Fibroblast of mammary gland (primary cell): ENCODE results near the gene FBXL16.
A peak's percentile ranks its signal among the peaks of the same experiment; 100 is the strongest.

Experiments
- DNase-seq: peaks from one replicate; pipeline ENCODE4 v3.0.0-alpha.2; 2010; ENCODE audit warnings: low read depth
- H3K4me3 ChIP-seq: 2 replicates; pipeline ENCODE4 v1.5.1; 2011; ENCODE audit warnings: low read depth, mild to moderate bottlenecking, low read length, moderate library complexity; ENCODE audit not compliant: control insufficient read depth
- CTCF ChIP-seq: conservative IDR thresholded peaks from 2 replicates; pipeline ENCODE4 v1.5.1; 2011; ENCODE audit warnings: low read depth, low read length, inconsistent platforms; ENCODE audit not compliant: control insufficient read depth, insufficient read depth

Gene FBXL16

GRCh38 chr16:721765-722540 lies 16.4 kb upstream of the FBXL16 start:
- TF ChIP-seq CTCF: no peak
- no peak for DNase-seq
- H3K4me3 ChIP-seq: peak overlapping the region; percentile 28

GRCh38 chr16:720990-721764 lies 15.6 kb upstream of the FBXL16 start, which contains the start of gene ANTKMT:
Gene ANTKMT, plus strand, starts transcription at chr16:721146. Its CDS starts 129 bp downstream, at chr16:721275.
- peak within 1 kb of the TSS; percentile 58 for H3K4me3 ChIP-seq
- peak; percentile 58 for DNase-seq
- TF ChIP-seq CTCF: no peak

- DNase-seq: peak; percentile 69
- TF ChIP-seq CTCF: peak; percentile 9
Measured at GRCh38 chr16:720447-720989, 14.9 kb upstream of the FBXL16 start.

GRCh38 chr16:719815-720446 lies 14.3 kb upstream of the FBXL16 start:
- peak overlapping the region; percentile 58 for H3K4me3 ChIP-seq
- TF ChIP-seq CTCF: peak; percentile 25
- no peak for DNase-seq

More at GRCh38 chr16:720447-720989, 14.9 kb upstream of the FBXL16 start:
- peak overlapping the region; percentile 58 for H3K4me3 ChIP-seq

GRCh38 chr16:718922-719321 lies 13.3 kb upstream of the FBXL16 start:
- TF ChIP-seq CTCF: no peak
- no peak for DNase-seq
- H3K4me3 ChIP-seq: no peak overlapping the region

- DNase-seq: no peak
- no peak for TF ChIP-seq CTCF
- H3K4me3 ChIP-seq: no peak overlapping the region
Measured at GRCh38 chr16:718389-718788, 12.8 kb upstream of the FBXL16 start.
